SU-DHL-6 (cell line): Measurements from ENCODE around the gene CCDC167.

Source experiments
- EZH2phosphoT487 ChIP-seq: fragments of 200-600 bp; sonication (generic), shearing (Covaris generic); conservative IDR thresholded peaks from 2 replicates; pipeline ENCODE4 v1.6.1; 2018; ENCODE audit warnings: mild to moderate bottlenecking, antibody characterized with exemption, low read length, moderate library complexity, mixed read lengths
- TF ChIP-seq, protein P1 (sequence below): fragments of 200-600 bp; sonication (generic); IDR thresholded peaks from one replicate; pipeline ENCODE4 v1.5.1; 2017; ENCODE audit warnings: antibody characterized with exemption, mild to moderate bottlenecking, low read length, moderate library complexity; ENCODE audit not compliant: insufficient read depth, poor library complexity, severe bottlenecking

DNA sequence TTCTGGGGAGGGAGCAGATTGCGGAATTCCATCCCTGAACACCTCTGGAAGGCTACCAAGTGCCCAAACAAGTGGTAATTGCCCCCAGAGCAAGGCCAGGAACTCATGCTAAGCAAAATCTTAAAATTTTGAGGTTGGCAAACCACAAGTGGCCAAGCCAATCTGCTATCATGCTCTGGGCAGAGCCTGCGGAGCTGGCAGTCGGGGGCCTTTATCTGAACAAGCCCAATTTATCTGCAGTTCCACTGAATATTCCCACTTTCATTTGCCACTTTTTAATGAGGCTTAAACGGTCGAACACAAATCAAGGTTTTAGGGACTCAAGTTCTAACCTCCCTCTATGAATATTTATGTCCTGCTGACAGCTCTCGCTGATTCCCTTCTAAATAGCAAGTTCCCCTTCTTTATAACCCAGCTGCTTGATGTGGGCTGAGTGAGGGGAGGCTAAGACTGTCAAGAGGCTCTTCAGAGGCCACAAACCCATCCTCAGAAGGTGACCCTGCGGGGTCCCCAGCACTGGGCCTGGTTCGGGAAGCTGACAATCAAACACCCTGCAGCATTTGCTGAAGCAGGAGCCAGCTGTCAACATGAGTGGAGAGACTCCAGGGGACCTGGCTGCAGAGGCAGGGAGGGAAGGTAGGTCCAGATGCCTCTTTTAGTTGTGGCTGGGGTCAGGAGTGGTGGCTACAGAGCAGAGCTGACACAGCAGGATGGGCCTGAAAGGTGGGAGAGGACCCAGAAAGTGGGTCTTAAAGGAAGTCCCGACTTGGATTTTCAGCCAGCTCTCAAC lies 11.9 kb downstream of the CCDC167 start:
- TF ChIP-seq, protein P1, sequence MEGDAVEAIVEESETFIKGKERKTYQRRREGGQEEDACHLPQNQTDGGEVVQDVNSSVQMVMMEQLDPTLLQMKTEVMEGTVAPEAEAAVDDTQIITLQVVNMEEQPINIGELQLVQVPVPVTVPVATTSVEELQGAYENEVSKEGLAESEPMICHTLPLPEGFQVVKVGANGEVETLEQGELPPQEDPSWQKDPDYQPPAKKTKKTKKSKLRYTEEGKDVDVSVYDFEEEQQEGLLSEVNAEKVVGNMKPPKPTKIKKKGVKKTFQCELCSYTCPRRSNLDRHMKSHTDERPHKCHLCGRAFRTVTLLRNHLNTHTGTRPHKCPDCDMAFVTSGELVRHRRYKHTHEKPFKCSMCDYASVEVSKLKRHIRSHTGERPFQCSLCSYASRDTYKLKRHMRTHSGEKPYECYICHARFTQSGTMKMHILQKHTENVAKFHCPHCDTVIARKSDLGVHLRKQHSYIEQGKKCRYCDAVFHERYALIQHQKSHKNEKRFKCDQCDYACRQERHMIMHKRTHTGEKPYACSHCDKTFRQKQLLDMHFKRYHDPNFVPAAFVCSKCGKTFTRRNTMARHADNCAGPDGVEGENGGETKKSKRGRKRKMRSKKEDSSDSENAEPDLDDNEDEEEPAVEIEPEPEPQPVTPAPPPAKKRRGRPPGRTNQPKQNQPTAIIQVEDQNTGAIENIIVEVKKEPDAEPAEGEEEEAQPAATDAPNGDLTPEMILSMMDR, result no peak
- no peak for TF ChIP-seq EZH2phosphoT487
